ENCODE measurements around the gene VWA2. TPM values are rescaled to one million over a fixed set of nuclear protein-coding genes. Genes with fewer than 3 reads are reported as not detected.

The VWA2 gene
- polyA plus RNA-seq, 3 donors = 2.5 to 3.2 (median 2.8) TPM

DNA sequence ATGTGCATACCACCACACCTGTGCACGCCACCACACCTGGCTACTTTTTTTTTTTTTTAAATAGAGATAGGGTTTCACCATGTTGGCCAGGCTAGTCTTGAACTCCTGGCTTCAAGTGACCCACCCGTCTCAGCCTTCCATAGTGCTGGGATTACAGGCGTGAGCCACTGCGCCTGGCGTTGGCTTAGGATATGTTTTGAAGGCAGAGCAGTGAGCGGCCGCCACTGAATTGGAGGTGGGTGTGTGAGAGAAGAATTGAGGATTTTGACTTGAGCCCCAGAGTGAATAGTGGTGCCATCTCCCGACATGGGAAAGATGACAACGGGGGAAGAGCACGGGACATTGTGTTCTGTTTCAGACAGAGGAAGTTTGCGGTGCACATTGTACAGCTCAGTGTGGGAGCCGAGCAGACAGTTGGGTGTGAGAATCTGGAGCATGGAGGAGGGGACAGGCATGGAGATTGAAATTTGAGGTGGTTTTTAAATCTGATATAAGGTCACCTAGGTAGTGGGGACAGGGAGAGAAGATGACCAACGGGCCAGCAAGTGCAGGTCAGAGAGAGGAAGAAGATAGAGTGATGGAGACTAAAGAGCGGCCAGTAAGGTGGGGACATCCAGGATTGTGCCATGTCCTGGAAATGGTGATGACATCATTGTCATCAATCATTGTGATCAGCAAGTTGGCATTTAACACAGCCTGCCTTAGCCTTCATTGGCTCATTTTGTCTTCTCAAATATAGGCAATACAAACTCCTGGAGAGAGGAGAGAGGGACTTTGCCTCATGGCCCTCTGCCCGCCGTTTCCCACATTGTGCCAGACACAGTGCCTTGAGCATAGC, 35.8 kb downstream of the VWA2 start:
- DNase-seq = no peak

GRCh38 chr10:114276066-114276465, 37.0 kb downstream of the VWA2 start:
- DNase-seq = no peak

- DNase-seq = no peak
Observed at GRCh38 chr10:114276671-114277070, 37.6 kb downstream of the VWA2 start.

DNA sequence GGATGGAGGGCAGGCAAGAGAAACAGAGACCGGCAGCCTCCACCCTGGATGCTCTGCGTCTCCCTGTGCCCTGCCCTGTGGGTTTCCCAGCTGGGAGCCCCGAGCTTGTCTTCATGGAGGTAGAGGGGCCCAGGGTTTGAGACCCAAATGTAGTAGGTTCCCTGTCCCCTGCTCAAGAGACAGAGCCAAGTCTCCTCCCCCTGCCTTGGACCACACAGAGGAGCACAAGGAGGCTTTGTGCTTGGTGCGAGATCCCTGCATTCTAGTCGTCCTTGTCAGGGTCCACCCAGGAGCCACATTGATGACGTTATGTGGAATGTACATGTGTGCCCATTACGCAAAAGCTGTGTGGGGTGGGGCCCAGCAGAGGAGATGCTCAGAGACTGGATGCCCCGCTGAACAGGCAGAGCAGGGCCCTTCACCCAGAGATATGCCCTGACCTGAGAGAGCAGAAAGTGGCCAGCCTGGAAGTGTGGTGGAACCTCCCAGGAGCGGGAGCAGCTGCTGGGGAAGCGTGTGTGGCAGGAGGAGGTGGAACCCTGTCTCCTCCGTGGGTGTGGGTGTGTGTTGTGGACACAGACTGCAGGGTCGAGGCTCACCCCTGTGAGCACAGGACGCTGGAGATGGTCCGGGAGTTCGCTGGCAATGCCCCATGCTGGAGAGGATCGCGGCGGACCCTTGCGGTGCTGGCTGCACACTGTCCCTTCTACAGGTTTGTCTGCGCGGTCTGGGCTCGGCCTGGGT, 39.3 kb downstream of the VWA2 start:
- no peak for DNase-seq

DNA sequence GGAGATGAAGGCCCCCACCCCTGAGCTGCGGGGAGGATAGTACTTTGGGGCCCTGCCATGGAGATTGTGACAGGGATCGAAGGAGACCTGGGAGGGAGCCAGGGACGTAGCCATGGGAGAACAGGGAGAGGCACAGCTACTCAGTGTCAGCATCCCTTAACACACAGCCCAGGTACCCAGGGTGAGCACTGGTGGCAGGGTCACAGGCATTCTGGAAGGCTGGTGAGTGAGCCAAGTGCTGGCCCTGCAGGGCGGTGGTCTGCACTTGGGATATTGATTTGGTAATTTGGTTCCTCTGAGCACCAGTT, 39.8 kb downstream of the VWA2 start:
- no peak for DNase-seq

- DNase-seq = no peak
Observed at GRCh38 chr10:114279289-114279688, 40.2 kb downstream of the VWA2 start.

GRCh38 chr10:114279901-114280644, 41.0 kb downstream of the VWA2 start:
- no peak for DNase-seq

DNA sequence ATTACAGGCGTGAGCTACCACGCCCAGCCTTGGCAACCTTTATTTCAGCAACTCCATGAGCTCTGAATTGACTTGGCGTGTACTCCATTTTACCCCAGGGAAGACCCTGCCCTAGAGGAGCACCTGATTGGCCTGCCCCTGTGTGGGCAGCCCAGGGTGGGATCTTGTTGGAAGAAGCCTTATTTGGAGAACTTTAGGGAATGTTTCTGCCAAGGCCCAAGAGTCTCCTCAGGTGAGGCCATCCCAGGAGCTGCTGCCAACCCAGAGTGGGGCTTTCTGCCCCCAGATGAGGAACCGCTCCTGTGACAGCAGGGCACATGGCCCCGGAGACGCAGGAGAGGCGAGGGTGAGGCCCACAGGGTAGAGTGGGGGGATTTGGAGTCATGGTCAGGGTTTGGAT, 42.0 kb downstream of the VWA2 start:
- no peak for DNase-seq

GRCh38 chr10:114281461-114281860, 42.4 kb downstream of the VWA2 start:
- DNase-seq = no peak

DNA sequence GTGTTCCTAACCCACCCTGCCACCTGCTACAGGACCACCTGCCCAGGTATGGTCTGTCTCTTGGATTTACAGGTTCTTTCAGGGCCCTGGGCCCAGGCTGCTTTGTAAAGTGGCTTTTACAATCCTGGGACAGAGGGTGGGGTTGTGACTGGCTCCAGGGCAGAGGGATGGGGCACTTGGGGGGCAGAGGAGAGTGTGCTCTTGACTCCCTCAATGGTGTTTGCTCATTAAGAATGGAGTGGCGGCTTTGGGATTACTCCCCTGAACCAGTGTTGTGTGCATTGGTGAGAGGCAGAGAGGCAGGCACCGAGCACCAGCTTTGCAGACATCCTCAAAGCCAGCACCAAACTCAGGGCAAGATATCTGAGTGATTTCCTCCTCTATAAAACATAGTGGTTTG, 43.5 kb downstream of the VWA2 start:
- no peak for DNase-seq

DNA sequence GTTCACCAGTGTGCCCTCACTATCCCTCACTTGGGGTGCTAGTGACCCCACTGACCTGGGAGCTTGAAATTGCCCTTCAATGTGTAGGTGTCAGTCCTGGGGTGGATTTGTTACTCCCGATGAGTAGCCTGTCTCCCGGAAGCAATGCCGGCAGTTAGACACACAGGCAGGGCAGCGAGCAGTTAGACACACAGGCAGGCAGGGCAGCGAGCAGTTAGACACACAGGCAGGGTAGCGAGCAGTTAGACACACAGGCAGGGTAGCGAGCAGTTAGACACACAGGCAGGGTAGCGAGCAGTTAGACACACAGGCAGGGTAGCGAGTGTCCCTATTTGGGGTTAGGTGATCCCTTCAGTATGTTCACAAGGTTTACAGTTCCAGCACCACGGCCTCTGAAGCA, 44.0 kb downstream of the VWA2 start:
- no peak for DNase-seq

GRCh38 chr10:114283535-114284234, 44.6 kb downstream of the VWA2 start:
- no peak for DNase-seq

DNA sequence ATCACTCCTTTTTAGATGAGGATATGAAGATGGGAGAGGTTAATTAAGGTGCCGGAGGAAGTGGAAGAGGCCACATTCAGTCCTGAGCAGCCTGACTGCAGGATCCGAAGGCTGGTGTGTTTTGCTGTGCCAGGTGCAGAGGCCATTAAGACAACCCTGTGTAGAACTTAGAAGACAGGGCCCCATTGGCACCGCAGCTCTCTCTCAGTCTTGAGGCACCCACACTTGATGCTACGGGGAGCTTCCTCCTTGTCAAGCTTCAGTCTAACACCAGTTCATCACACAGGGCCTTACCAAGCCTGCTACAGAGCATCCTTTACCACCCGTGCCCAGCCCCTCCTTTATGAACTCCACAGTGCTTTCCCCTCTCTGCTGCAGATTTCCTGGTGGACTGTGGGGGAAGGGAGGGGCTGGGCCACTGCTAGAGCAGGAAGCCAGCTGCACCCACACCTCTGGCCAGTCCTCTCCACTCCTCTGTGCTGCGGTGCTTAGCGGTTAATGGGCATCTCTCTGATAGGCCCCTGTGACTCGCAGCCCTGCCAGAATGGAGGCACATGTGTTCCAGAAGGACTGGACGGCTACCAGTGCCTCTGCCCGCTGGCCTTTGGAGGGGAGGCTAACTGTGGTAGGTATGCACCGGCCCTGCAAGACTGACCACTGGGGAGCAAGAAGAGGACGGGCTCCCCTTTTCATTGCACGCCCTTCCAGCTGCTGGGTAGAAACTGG, 45.5 kb downstream of the VWA2 start:
- no peak for DNase-seq

GRCh38 chr10:114285961-114286441, 46.9 kb downstream of the VWA2 start:
- DNase-seq = no peak

DNA sequence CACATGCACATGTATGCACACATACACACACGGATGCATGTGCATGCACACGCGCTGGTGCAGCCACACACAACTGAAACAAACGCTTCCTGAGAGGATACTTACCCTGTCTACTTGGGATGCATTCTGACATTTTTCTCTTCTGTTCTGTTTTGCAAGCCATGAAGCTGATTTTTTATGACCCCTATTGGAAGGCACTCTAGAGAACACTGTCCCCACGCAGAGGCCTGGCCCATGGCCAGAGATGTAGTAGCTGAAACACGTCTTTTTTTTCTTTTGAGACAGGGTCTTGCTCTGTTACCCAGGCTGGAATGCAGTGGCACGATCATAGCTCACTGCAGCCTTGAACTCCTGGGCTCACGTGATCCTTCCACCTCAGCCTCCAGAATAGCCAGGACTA, 47.9 kb downstream of the VWA2 start:
- DNase-seq = no peak

DNA sequence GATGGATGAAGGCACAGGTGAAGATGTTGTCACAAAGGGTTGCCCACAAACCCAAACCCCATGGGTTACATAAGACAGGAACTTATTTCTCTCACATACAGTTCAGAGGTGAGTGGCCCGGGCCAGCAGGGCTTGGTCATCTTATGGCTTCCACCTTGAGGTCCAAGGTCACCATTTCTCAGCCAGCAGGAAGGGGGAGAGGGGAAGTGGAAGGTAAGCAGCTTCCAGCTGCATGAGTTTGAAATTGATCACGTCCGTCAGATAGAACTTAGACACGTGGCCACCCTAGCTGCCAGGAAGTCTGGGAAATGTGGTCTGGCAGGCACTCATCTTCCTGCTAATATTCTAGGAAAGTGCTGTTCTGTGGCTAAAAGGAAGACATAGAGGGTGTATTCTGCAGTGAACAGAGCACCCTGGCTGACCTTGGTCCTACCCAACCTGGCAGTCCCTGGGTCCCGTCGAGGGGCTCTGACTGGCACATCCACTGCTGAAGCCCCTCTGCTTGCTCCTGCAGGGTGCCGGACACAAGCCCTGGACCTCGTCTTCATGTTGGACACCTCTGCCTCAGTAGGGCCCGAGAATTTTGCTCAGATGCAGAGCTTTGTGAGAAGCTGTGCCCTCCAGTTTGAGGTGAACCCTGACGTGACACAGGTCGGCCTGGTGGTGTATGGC, 49.5 kb downstream of the VWA2 start:
- DNase-seq = no peak

DNA sequence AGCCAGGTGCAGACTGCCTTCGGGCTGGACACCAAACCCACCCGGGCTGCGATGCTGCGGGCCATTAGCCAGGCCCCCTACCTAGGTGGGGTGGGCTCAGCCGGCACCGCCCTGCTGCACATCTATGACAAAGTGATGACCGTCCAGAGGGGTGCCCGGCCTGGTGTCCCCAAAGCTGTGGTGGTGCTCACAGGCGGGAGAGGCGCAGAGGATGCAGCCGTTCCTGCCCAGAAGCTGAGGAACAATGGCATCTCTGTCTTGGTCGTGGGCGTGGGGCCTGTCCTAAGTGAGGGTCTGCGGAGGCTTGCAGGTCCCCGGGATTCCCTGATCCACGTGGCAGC, 50.0 kb downstream of the VWA2 start:
- DNase-seq = no peak

DNA sequence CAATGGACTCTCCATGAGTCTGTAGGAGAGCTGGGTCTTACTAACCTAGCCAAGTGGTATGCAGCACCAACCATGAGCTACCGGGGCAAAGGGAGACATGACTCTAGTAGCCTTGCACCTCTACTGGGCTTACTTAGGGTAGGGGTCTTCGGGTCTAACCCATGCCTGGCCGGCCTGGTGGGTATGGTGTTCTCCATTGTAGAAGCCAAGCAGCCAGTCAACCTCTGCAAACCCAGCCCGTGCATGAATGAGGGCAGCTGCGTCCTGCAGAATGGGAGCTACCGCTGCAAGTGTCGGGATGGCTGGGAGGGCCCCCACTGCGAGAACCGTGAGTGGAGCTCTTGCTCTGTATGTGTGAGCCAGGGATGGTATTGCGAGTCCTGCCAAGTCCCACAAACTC, 51.0 kb downstream of the VWA2 start:
- DNase-seq = no peak

DNA sequence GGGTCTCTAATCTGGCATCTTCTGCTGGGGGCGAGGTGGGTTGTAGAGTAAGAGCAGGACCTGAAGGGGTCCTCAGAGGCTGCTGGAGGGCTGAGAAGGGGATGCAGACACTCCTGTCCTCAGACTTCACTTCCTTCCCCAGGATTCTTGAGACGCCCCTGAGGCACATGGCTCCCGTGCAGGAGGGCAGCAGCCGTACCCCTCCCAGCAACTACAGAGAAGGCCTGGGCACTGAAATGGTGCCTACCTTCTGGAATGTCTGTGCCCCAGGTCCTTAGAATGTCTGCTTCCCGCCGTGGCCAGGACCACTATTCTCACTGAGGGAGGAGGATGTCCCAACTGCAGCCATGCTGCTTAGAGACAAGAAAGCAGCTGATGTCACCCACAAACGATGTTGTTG, 52.0 kb downstream of the VWA2 start:
- DNase-seq = no peak

DNA sequence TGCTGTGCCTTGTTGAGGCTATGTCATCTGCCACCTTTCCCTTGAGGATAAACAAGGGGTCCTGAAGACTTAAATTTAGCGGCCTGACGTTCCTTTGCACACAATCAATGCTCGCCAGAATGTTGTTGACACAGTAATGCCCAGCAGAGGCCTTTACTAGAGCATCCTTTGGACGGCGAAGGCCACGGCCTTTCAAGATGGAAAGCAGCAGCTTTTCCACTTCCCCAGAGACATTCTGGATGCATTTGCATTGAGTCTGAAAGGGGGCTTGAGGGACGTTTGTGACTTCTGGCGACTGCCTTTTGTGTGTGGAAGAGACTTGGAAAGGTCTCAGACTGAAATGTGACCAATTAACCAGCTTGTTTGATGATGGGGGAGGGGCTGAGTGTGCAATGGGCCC, 52.5 kb downstream of the VWA2 start:
- DNase-seq = no peak

- DNase-seq = no peak
Observed at GRCh38 chr10:114293075-114293474, 54.0 kb downstream of the VWA2 start.

Data from renal pelvis (tissue), 4 donors.